ENCODE data around the gene AGTPBP1. TPM values are rescaled to one million over a fixed set of nuclear protein-coding genes. Genes with fewer than 3 reads are reported as not detected.
"Not testable (repeated sequence)": the region's sequence is repeated elsewhere in the genome, so short reads cannot be mapped to it uniquely, and the experiment has no call there.

Gene AGTPBP1
- total and polyA plus RNA-seq, 4 donors = 10.6 to 55.9 (median 22.4) TPM

- H3K4me1 ChIP-seq (ENCODE audit: control insufficient read depth in 5 of 5, insufficient read depth in 5 of 5, low read length in 5 of 5) = peaks cover 0 to 12% (median 4%) of the 10 kb centered on the region in 5 donors
- peaks cover 0 to 2% (median 0%) of the 10 kb centered on the region in 4 donors for H3K9me3 ChIP-seq (ENCODE audit: control insufficient read depth in 4 of 4, insufficient read depth in 3 of 4, low read length in 3 of 4)
- H3K36me3 ChIP-seq (ENCODE audit: control insufficient read depth in 4 of 4, insufficient read depth in 4 of 4, low read length in 4 of 4) = no peaks in the 10 kb centered on the region
- no peaks in the 10 kb centered on the region for H3K27me3 ChIP-seq (ENCODE audit: control insufficient read depth in 3 of 3, insufficient read depth in 3 of 3, low read length in 2 of 3)
- DNase-seq = no peak
- no peak overlapping the region for H3K4me3 ChIP-seq
- 74 to 79% methylated on average over 4 of the region's 4 CpGs for WGBS, 2 donors
- no peak for ATAC-seq (ENCODE audit: insufficient read depth, low FRiP score)
- no peak overlapping the region for H3K27ac ChIP-seq (ENCODE audit: low read depth in 1 of 2, low read length in 1 of 2)
- no peak overlapping the region for H3K9ac ChIP-seq (ENCODE audit: insufficient read depth in 1 of 2, low read length in 2 of 2)
- TF ChIP-seq CTCF (IDR thresholded peaks at IDR 0.05; ENCODE audit: control extremely low read depth, extremely low read depth) = no peak
Observed at GRCh38 chr9:85726737-85727136, 15.0 kb downstream of the AGTPBP1 start.

GRCh38 chr9:85723215-85723614 is 18.5 kb downstream of the AGTPBP1 start:
- Histone ChIP-seq H3K27ac (ENCODE audit: low read depth in 1 of 2, low read length in 1 of 2) (no peak overlapping the region), H3K4me1 (ENCODE audit: control insufficient read depth in 5 of 5, insufficient read depth in 5 of 5, low read length in 5 of 5) (peaks cover 0 to 7% (median 3%) of the 10 kb centered on the region in 5 donors), H3K4me3 (no peak overlapping the region), H3K27me3 (ENCODE audit: control insufficient read depth in 3 of 3, insufficient read depth in 3 of 3, low read length in 2 of 3) (no peaks in the 10 kb centered on the region), H3K9me3 (ENCODE audit: control insufficient read depth in 4 of 4, insufficient read depth in 3 of 4, low read length in 3 of 4) (peaks cover 0 to 2% (median 0%) of the 10 kb centered on the region in 4 donors), H3K9ac (ENCODE audit: insufficient read depth in 1 of 2, low read length in 2 of 2) (no peak overlapping the region), H3K36me3 (ENCODE audit: control insufficient read depth in 4 of 4, insufficient read depth in 4 of 4, low read length in 4 of 4) (no peaks in the 10 kb centered on the region)
- 83 to 85% methylated on average over 7 of the region's 7 CpGs for WGBS, 2 donors
- no peak for ATAC-seq (ENCODE audit: insufficient read depth, low FRiP score)
- TF ChIP-seq CTCF (IDR thresholded peaks at IDR 0.05; ENCODE audit: control extremely low read depth, extremely low read depth) = no peak
- peak in 2 of 3 donors; percentile 31 to 39 for DNase-seq

- not testable (repeated sequence) for H3K9me3 ChIP-seq (ENCODE audit: control insufficient read depth in 4 of 4, insufficient read depth in 3 of 4, low read length in 3 of 4); ATAC-seq (ENCODE audit: insufficient read depth, low FRiP score); DNase-seq; H3K36me3 ChIP-seq (ENCODE audit: control insufficient read depth in 4 of 4, insufficient read depth in 4 of 4, low read length in 4 of 4); H3K27me3 ChIP-seq (ENCODE audit: control insufficient read depth in 3 of 3, insufficient read depth in 3 of 3, low read length in 2 of 3); H3K4me3 ChIP-seq; H3K4me1 ChIP-seq (ENCODE audit: control insufficient read depth in 5 of 5, insufficient read depth in 5 of 5, low read length in 5 of 5); H3K9ac ChIP-seq (ENCODE audit: insufficient read depth in 1 of 2, low read length in 2 of 2); H3K27ac ChIP-seq (ENCODE audit: low read depth in 1 of 2, low read length in 1 of 2)
Observed at GRCh38 chr9:85719411-85719810, 22.3 kb downstream of the AGTPBP1 start.

DNA sequence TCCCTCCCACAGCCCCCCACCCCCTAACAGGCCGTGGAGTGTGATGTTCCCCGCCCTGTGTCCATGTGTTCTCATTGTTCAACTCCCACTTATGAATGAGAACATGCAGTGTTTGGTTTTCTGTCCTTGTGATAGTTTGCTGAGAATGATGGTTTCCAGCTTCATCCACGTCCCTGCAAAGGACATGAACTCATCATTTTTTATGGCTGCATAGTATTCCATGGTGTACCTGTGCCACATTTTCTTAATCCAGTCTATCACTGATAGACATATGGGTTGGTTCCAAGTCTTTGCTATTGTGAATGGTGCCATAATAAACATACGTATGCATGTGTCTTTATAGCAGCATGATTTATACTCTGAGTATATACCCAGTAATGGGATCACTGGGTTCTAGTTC is 23.9 kb downstream of the AGTPBP1 start:
- H3K27me3 ChIP-seq (ENCODE audit: control insufficient read depth in 3 of 3, insufficient read depth in 3 of 3, low read length in 2 of 3); H3K9me3 ChIP-seq (ENCODE audit: control insufficient read depth in 4 of 4, insufficient read depth in 3 of 4, low read length in 3 of 4); H3K4me1 ChIP-seq (ENCODE audit: control insufficient read depth in 5 of 5, insufficient read depth in 5 of 5, low read length in 5 of 5); H3K27ac ChIP-seq (ENCODE audit: low read depth in 1 of 2, low read length in 1 of 2); H3K9ac ChIP-seq (ENCODE audit: insufficient read depth in 1 of 2, low read length in 2 of 2); DNase-seq; ATAC-seq (ENCODE audit: insufficient read depth, low FRiP score); H3K36me3 ChIP-seq (ENCODE audit: control insufficient read depth in 4 of 4, insufficient read depth in 4 of 4, low read length in 4 of 4); H3K4me3 ChIP-seq: not testable (repeated sequence)
- WGBS, 2 donors = 90 to 95% methylated on average over 4 of the region's 4 CpGs

DNA sequence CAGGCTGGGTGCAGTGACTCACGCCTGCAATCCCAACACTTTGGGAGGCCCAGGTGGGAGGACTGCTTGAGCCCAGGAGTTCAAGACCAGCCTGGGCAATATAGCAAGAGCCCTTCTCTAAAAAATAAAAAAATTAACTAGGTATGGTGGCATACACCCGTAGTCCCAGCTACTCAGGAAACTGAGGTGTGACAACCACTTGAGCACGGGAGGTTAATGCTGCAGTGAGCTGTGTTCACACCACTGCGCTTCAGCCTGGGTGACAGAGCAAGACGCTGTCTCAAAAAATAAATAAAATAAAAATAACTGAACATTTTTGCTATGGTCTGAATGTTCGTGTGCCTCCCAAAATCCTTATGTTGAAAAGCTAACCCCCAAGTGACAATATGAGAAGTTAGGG is 24.5 kb downstream of the AGTPBP1 start:
- Histone ChIP-seq H3K4me1 (ENCODE audit: control insufficient read depth in 5 of 5, insufficient read depth in 5 of 5, low read length in 5 of 5) (peaks cover 0 to 4% (median 0%) of the 10 kb centered on the region in 5 donors), H3K9me3 (ENCODE audit: control insufficient read depth in 4 of 4, insufficient read depth in 3 of 4, low read length in 3 of 4) (no peaks in the 10 kb centered on the region), H3K36me3 (ENCODE audit: control insufficient read depth in 4 of 4, insufficient read depth in 4 of 4, low read length in 4 of 4) (no peaks in the 10 kb centered on the region), H3K9ac (ENCODE audit: insufficient read depth in 1 of 2, low read length in 2 of 2) (no peak overlapping the region), H3K4me3 (no peak overlapping the region), H3K27me3 (ENCODE audit: control insufficient read depth in 3 of 3, insufficient read depth in 3 of 3, low read length in 2 of 3) (no peaks in the 10 kb centered on the region), H3K27ac (ENCODE audit: low read depth in 1 of 2, low read length in 1 of 2) (no peak overlapping the region)
- no peak for TF ChIP-seq CTCF (IDR thresholded peaks at IDR 0.05; ENCODE audit: control extremely low read depth, extremely low read depth)
- ATAC-seq (ENCODE audit: insufficient read depth, low FRiP score) (no peak), DNase-seq (no peak)
- 86 to 94% methylated on average over 6 of the region's 6 CpGs for WGBS, 2 donors

Measured in lung (tissue), 12 donors.